ENCODE data around the gene PIGU.
A peak's percentile ranks its signal among the peaks of the same experiment; 100 is the strongest.

PIGU gene

GRCh38 chr20:34710861-34711574, 34.1 kb upstream of the PIGU start:
- H3K4me1 ChIP-seq (ENCODE audit: control insufficient read depth, insufficient read depth, low read depth, low read length) = peaks cover 25% of the 10 kb centered on the region
- H2BK12ac ChIP-seq (ENCODE audit: low read length in 2 of 2) = no peak overlapping the region
- H3K4ac ChIP-seq (ENCODE audit: low read depth in 1 of 2, low read length in 2 of 2) = peak overlapping the region in 1 of 2 experiments; percentile 46
- no peak overlapping the region for H3K4me2 ChIP-seq (ENCODE audit: low read length, poor library complexity, severe bottlenecking)
- WGBS = 93% methylated on average over 9 of the region's 9 CpGs
- no peak overlapping the region for H2BK5ac ChIP-seq (ENCODE audit: low read depth, low read length, poor library complexity, severe bottlenecking)
- H3K14ac ChIP-seq (ENCODE audit: low read length in 2 of 2) = no peak overlapping the region
- no peak overlapping the region for H2BK15ac ChIP-seq (ENCODE audit: low read depth, poor library complexity, severe bottlenecking)
- no peak overlapping the region for H2AK5ac ChIP-seq (ENCODE audit: low read length, severe bottlenecking)
- DNase-seq = no peak
- no peak overlapping the region for H3K4me3 ChIP-seq (ENCODE audit: insufficient read depth in 1 of 2, low read depth in 1 of 2, low read length in 2 of 2)
- no peak overlapping the region for H2AFZ ChIP-seq (ENCODE audit: low read depth, low read length)
- H3K27me3 ChIP-seq (ENCODE audit: control insufficient read depth in 1 of 2, insufficient read depth in 1 of 2, low read length in 2 of 2) = no peaks in the 10 kb centered on the region
- no peaks in the 10 kb centered on the region for H3K9me3 ChIP-seq (ENCODE audit: control insufficient read depth, low read length)
- H3K9ac ChIP-seq (ENCODE audit: low read length) = no peak overlapping the region
- H4K8ac ChIP-seq (ENCODE audit: low read length) = no peak overlapping the region
- H4K91ac ChIP-seq (ENCODE audit: low read length) = no peak overlapping the region
- peaks cover 31 to 39% of the 10 kb centered on the region in 2 experiments for H3K36me3 ChIP-seq (ENCODE audit: control insufficient read depth in 1 of 2, insufficient read depth in 2 of 2, low read depth in 1 of 2, low read length in 2 of 2)
- H3K18ac ChIP-seq (ENCODE audit: low read depth in 1 of 2, low read length in 2 of 2) = no peak overlapping the region
- H3K79me1 ChIP-seq (replicated peaks; ENCODE audit: low read length, poor library complexity, severe bottlenecking) = peaks cover 12% of the 10 kb centered on the region
- H2BK120ac ChIP-seq (ENCODE audit: low read depth, low read length) = no peak overlapping the region
- H3K23ac ChIP-seq (ENCODE audit: low read length in 2 of 2) = peak overlapping the region in 1 of 2 experiments; percentile 46
- H3K27ac ChIP-seq (ENCODE audit: low read length, poor library complexity, severe bottlenecking) = no peak overlapping the region

- Histone ChIP-seq H3K36me3 (ENCODE audit: control insufficient read depth in 1 of 2, insufficient read depth in 2 of 2, low read depth in 1 of 2, low read length in 2 of 2) (peaks cover 27 to 38% of the 10 kb centered on the region in 2 experiments), H3K27ac (ENCODE audit: low read length, poor library complexity, severe bottlenecking) (no peak overlapping the region), H3K27me3 (ENCODE audit: control insufficient read depth in 1 of 2, insufficient read depth in 1 of 2, low read length in 2 of 2) (no peaks in the 10 kb centered on the region), H3K9me3 (ENCODE audit: control insufficient read depth, low read length) (no peaks in the 10 kb centered on the region), H3K4me1 (ENCODE audit: control insufficient read depth, insufficient read depth, low read depth, low read length) (peaks cover 30% of the 10 kb centered on the region), H3K4me3 (ENCODE audit: insufficient read depth in 1 of 2, low read depth in 1 of 2, low read length in 2 of 2) (peak overlapping the region in 1 of 2 experiments; percentile 81), H4K91ac (ENCODE audit: low read length) (no peak overlapping the region), H3K79me1 (replicated peaks; ENCODE audit: low read length, poor library complexity, severe bottlenecking) (peaks cover 14% of the 10 kb centered on the region), H3K23ac (ENCODE audit: low read length in 2 of 2) (peak overlapping the region in 1 of 2 experiments; percentile 6), H4K8ac (ENCODE audit: low read length) (no peak overlapping the region), H2BK15ac (ENCODE audit: low read depth, poor library complexity, severe bottlenecking) (no peak overlapping the region), H2AFZ (ENCODE audit: low read depth, low read length) (no peak overlapping the region), H3K4me2 (ENCODE audit: low read length, poor library complexity, severe bottlenecking) (peak overlapping the region; percentile 92), H2AK5ac (ENCODE audit: low read length, severe bottlenecking) (no peak overlapping the region), H3K9ac (ENCODE audit: low read length) (peak overlapping the region; percentile 83), H2BK120ac (ENCODE audit: low read depth, low read length) (no peak overlapping the region), H2BK12ac (ENCODE audit: low read length in 2 of 2) (peak overlapping the region in 1 of 2 experiments; percentile 12), H3K14ac (ENCODE audit: low read length in 2 of 2) (no peak overlapping the region), H3K18ac (ENCODE audit: low read depth in 1 of 2, low read length in 2 of 2) (no peak overlapping the region), H3K4ac (ENCODE audit: low read depth in 1 of 2, low read length in 2 of 2) (peak overlapping the region in 1 of 2 experiments; percentile 46), H2BK5ac (ENCODE audit: low read depth, low read length, poor library complexity, severe bottlenecking) (no peak overlapping the region)
- no peak for DNase-seq
Observed at GRCh38 chr20:34710568-34710839, 33.6 kb upstream of the PIGU start.

- 4% methylated on average over 61 of the region's 61 CpGs for WGBS
- no peak overlapping the region for H2AK5ac ChIP-seq (ENCODE audit: low read length, severe bottlenecking)
- no peak overlapping the region for H3K27ac ChIP-seq (ENCODE audit: low read length, poor library complexity, severe bottlenecking)
- H3K14ac ChIP-seq (ENCODE audit: low read length in 2 of 2) = no peak overlapping the region
- no peaks in the 10 kb centered on the region for H3K27me3 ChIP-seq (ENCODE audit: control insufficient read depth in 1 of 2, insufficient read depth in 1 of 2, low read length in 2 of 2)
- no peak overlapping the region for H4K91ac ChIP-seq (ENCODE audit: low read length)
- no peaks in the 10 kb centered on the region for H3K9me3 ChIP-seq (ENCODE audit: control insufficient read depth, low read length)
- H2BK15ac ChIP-seq (ENCODE audit: low read depth, poor library complexity, severe bottlenecking) = no peak overlapping the region
- peaks cover 14% of the 10 kb centered on the region for H3K79me1 ChIP-seq (replicated peaks; ENCODE audit: low read length, poor library complexity, severe bottlenecking)
- peaks cover 35% of the 10 kb centered on the region for H3K4me1 ChIP-seq (ENCODE audit: control insufficient read depth, insufficient read depth, low read depth, low read length)
- peak overlapping the region; percentile 83 for H3K9ac ChIP-seq (ENCODE audit: low read length)
- H3K23ac ChIP-seq (ENCODE audit: low read length in 2 of 2) = peak overlapping the region in 1 of 2 experiments; percentile 6
- peak overlapping the region; percentile 46 to 48 for H3K18ac ChIP-seq (ENCODE audit: low read depth in 1 of 2, low read length in 2 of 2)
- H2BK120ac ChIP-seq (ENCODE audit: low read depth, low read length) = no peak overlapping the region
- H3K4me2 ChIP-seq (ENCODE audit: low read length, poor library complexity, severe bottlenecking) = peak overlapping the region; percentile 92
- no peak overlapping the region for H2BK5ac ChIP-seq (ENCODE audit: low read depth, low read length, poor library complexity, severe bottlenecking)
- peak overlapping the region; percentile 58 to 81 for H3K4me3 ChIP-seq (ENCODE audit: insufficient read depth in 1 of 2, low read depth in 1 of 2, low read length in 2 of 2)
- peaks cover 24 to 35% of the 10 kb centered on the region in 2 experiments for H3K36me3 ChIP-seq (ENCODE audit: control insufficient read depth in 1 of 2, insufficient read depth in 2 of 2, low read depth in 1 of 2, low read length in 2 of 2)
- no peak overlapping the region for H2AFZ ChIP-seq (ENCODE audit: low read depth, low read length)
- peak; percentile 70 for DNase-seq
- peak overlapping the region in 1 of 2 experiments; percentile 12 for H2BK12ac ChIP-seq (ENCODE audit: low read length in 2 of 2)
- H3K4ac ChIP-seq (ENCODE audit: low read depth in 1 of 2, low read length in 2 of 2) = no peak overlapping the region
- H4K8ac ChIP-seq (ENCODE audit: low read length) = no peak overlapping the region
Observed at GRCh38 chr20:34709831-34710567, 33.1 kb upstream of the PIGU start.
